GM23338 (cell line): ENCODE results near the gene RFC1. TPM values are rescaled to one million over a fixed set of nuclear protein-coding genes. Genes with fewer than 3 reads are reported as not detected.

Experiments
- ATAC-seq: fragments of 200-7000 bp; cut with Tn5 transposase; 3 replicates; pipeline ENCODE4 v1.9.1; 2020
- DNase-seq: peaks from one replicate; pipeline ENCODE4 v3.0.0-alpha.2; 2015; ENCODE audit warnings: low spot score
- H2AFZ ChIP-seq: fragments of 200-600 bp; sonication (generic); 2 replicates; pipeline ENCODE4 v1.8.0; 2016; ENCODE audit warnings: antibody characterized with exemption, mild to moderate bottlenecking, moderate library complexity
- H3F3A ChIP-seq: fragments of 200-600 bp; sonication (generic); replicated peaks from 2 replicates; pipeline ENCODE4 v1.8.0; 2017; ENCODE audit warnings: antibody characterized with exemption, mixed run types, low read depth
- H3K27ac ChIP-seq: fragments of 200-600 bp; sonication (generic); 2 replicates; pipeline ENCODE4 v1.6.1; 2016; ENCODE audit warnings: low read depth
- H3K27me3 ChIP-seq: fragments of 200-600 bp; sonication (generic); 2 replicates; pipeline ENCODE4 v1.8.0; 2016; ENCODE audit warnings: mild to moderate bottlenecking, mixed run types, moderate library complexity; ENCODE audit not compliant: insufficient read depth
- H3K36me3 ChIP-seq: fragments of 200-600 bp; sonication (generic); 2 replicates; pipeline ENCODE4 v1.8.0; 2016; ENCODE audit warnings: mild to moderate bottlenecking; ENCODE audit not compliant: insufficient read depth
- H3K4me1 ChIP-seq: fragments of 200-600 bp; sonication (generic); 2 replicates; pipeline ENCODE4 v1.8.0; 2016; ENCODE audit warnings: mild to moderate bottlenecking, moderate library complexity; ENCODE audit not compliant: insufficient read depth
- H3K4me2 ChIP-seq: fragments of 200-600 bp; sonication (generic); 2 replicates; pipeline ENCODE4 v1.7.1; 2017; ENCODE audit warnings: mixed run types
- H3K4me3 ChIP-seq: fragments of 200-600 bp; sonication (generic); 2 replicates; pipeline ENCODE4 v1.6.1; 2016; ENCODE audit warnings: mixed run types
- H3K79me2 ChIP-seq: fragments of 200-600 bp; sonication (generic); replicated peaks from 2 replicates; pipeline ENCODE4 v1.8.0; 2017; ENCODE audit warnings: mild to moderate bottlenecking; ENCODE audit not compliant: insufficient read depth
- H3K9me2 ChIP-seq: fragments of 200-600 bp; sonication (generic); 2 replicates; pipeline ENCODE4 v1.8.0; 2017; ENCODE audit not compliant: insufficient read depth
- H4K20me1 ChIP-seq: fragments of 200-600 bp; sonication (generic); replicated peaks from 2 replicates; pipeline ENCODE4 v1.8.0; 2017; ENCODE audit warnings: mild to moderate bottlenecking; ENCODE audit not compliant: insufficient read depth
- H3K27ac Mint-ChIP-seq: 2 replicates; pipeline ENCODE4 v1.8.0; 2020; ENCODE audit warnings: inconsistent platforms, mild to moderate bottlenecking, moderate library complexity, mixed read lengths
- H3K27me3 Mint-ChIP-seq: 3 replicates; pipeline ENCODE4 v1.8.0; 2022; ENCODE audit warnings: low read depth, mild to moderate bottlenecking, moderate library complexity, mixed read lengths, inconsistent platforms; ENCODE audit not compliant: insufficient read depth, poor library complexity
- H3K36me3 Mint-ChIP-seq: 3 replicates; pipeline ENCODE4 v1.8.0; 2021; ENCODE audit warnings: low read depth, mild to moderate bottlenecking, inconsistent platforms, moderate library complexity, mixed read lengths
- H3K4me1 Mint-ChIP-seq: 3 replicates; pipeline ENCODE4 v1.8.0; 2020; ENCODE audit warnings: mild to moderate bottlenecking, inconsistent platforms, mixed read lengths
- H3K4me3 Mint-ChIP-seq: 3 replicates; pipeline ENCODE4 v1.8.0; 2021; ENCODE audit warnings: moderate library complexity, mild to moderate bottlenecking, inconsistent platforms, mixed read lengths
- H3K9me3 Mint-ChIP-seq: 3 replicates; pipeline ENCODE4 v1.8.0; 2020; ENCODE audit warnings: moderate library complexity, mild to moderate bottlenecking, inconsistent platforms, mixed read lengths
- EZH2 ChIP-seq: fragments of 200-600 bp; sonication (generic); IDR thresholded peaks from one replicate; pipeline ENCODE4 v1.8.0; 2017; ENCODE audit warnings: antibody characterized with exemption, mild to moderate bottlenecking, low read depth; ENCODE audit not compliant: unreplicated experiment
- JUNB ChIP-seq: IDR thresholded peaks from one replicate; pipeline ENCODE4 v1.6.1; 2016; ENCODE audit warnings: antibody characterized with exemption; ENCODE audit not compliant: unreplicated experiment
- NANOG ChIP-seq: IDR thresholded peaks from 2 replicates; pipeline ENCODE4 v1.6.1; 2016; ENCODE audit warnings: antibody characterized with exemption, borderline replicate concordance
- POLR2AphosphoS5 ChIP-seq: IDR thresholded peaks from 2 replicates; pipeline ENCODE4 v1.6.1; 2016; ENCODE audit warnings: antibody characterized with exemption, low read depth
- REST ChIP-seq: IDR thresholded peaks from one replicate; pipeline ENCODE4 v1.6.1; 2018; ENCODE audit warnings: antibody characterized with exemption; ENCODE audit not compliant: unreplicated experiment
- ZNF462 ChIP-seq: fragments of 250-450 bp; sonication (Bioruptor Pico); IDR thresholded peaks from 2 replicates; pipeline ENCODE4 v1.5.0; 2020; ENCODE audit warnings: mild to moderate bottlenecking, moderate library complexity
- polyA plus RNA-seq: library from polyadenylated mRNA; unstranded; fragments of >200 nt; fragmentation: Nextera tagmentation; extraction: Ambion mirVana; gene quantifications from 2 replicates; pipeline ENCODE4 v1.2.1, GENCODE V29; 2016
- total RNA-seq: library from RNA; depleted of rRNA; stranded (reverse); fragments of >200 nt; shearing (Covaris generic); gene quantifications from 2 replicates; pipeline ENCODE4 v1.2.3, GENCODE V29; 2014

The RFC1 gene
- total and polyA plus RNA-seq, 2 experiments from 2014 or later = 75.8 to 228 TPM

- TF ChIP-seq ZNF462 (CRISPR knock-in tag) (no peak), POLR2AphosphoS5 (no peak), NANOG (no peak)
Measured at GRCh38 chr4:39280770-39281169, 85.4 kb downstream of the RFC1 start (continued).

GRCh38 chr4:39279416-39279815 is 86.7 kb downstream of the RFC1 start:
- Histone ChIP-seq H3K4me3 (no peak overlapping the region), H3K4me2 (no peak overlapping the region), H2AFZ (no peak overlapping the region), H3K27me3 (no peaks in the 10 kb centered on the region), H4K20me1 (no peaks in the 10 kb centered on the region), H3K36me3 (no peaks in the 10 kb centered on the region; the same call in 1 of the 2 replicates), H3K79me2 (no peaks in the 10 kb centered on the region), H3K27ac (no peak overlapping the region), H3K9me2 (no peaks in the 10 kb centered on the region), H3K4me1 (no peaks in the 10 kb centered on the region), H3F3A (no peaks in the 10 kb centered on the region)
- H3K4me1 Mint-ChIP-seq = no peaks in the 10 kb centered on the region
- no peak overlapping the region for H3K4me3 Mint-ChIP-seq
- ATAC-seq (no peak), DNase-seq (no peak)
- H3K27ac Mint-ChIP-seq = no peak overlapping the region
- H3K9me3 Mint-ChIP-seq = no peaks in the 10 kb centered on the region
- no peaks in the 10 kb centered on the region for H3K27me3 Mint-ChIP-seq
- H3K36me3 Mint-ChIP-seq = peaks cover 16% of the 10 kb centered on the region; the same call in 2 of the 3 replicates
- no peak for TF ChIP-seq ZNF462 (CRISPR knock-in tag)
- no peak for TF ChIP-seq POLR2AphosphoS5
- no peak for TF ChIP-seq REST
- TF ChIP-seq EZH2 = no peak
- TF ChIP-seq JUNB = no peak
